HepG2 (cell line): ENCODE data around the gene AMIGO1. TPM values are rescaled to one million over a fixed set of nuclear protein-coding genes. Genes with fewer than 3 reads are reported as not detected.

ENCODE experiments used
- ASH2L ChIP-seq: fragments of 300-600, 200-600 bp; sonication (generic); IDR thresholded peaks from 2 replicates; pipeline ENCODE4 v1.7.0; 2017; ENCODE audit warnings: low read depth, mild to moderate bottlenecking, moderate library complexity, mixed read lengths, low read length; ENCODE audit not compliant: insufficient read length
- ATM ChIP-seq: fragments of 450-650 bp; IDR thresholded peaks from 2 replicates; pipeline ENCODE4 v1.7.1; 2017; ENCODE audit warnings: mild to moderate bottlenecking, borderline replicate concordance
- CAMTA2 ChIP-seq: sonication (generic); formaldehyde crosslinking; IDR thresholded peaks from 2 replicates; pipeline ENCODE4 v1.4.0; 2020; ENCODE audit warnings: mild to moderate bottlenecking, missing genetic modification reagents, borderline replicate concordance
- CBX2 ChIP-seq, 2 experiments: fragments of 200-600 bp in 1 of 2; sonication (generic); formaldehyde crosslinking in 1 of 2; IDR thresholded peaks; 2 replicates each; pipeline versions ENCODE4 v1.7.0 to v1.8.1; 2018 to 2022; ENCODE audit warnings: low read depth in 2 of 2, low read length in 1 of 2, mild to moderate bottlenecking in 1 of 2, missing genetic modification reagents in 1 of 2
- CREB3 ChIP-seq: sonication (generic); formaldehyde crosslinking; IDR thresholded peaks from 2 replicates; pipeline ENCODE4 v1.5.0; 2020; ENCODE audit warnings: missing genetic modification reagents
- HDAC2 ChIP-seq: sonication (generic); formaldehyde crosslinking; IDR thresholded peaks from 2 replicates; pipeline ENCODE4 v1.4.0; 2020; ENCODE audit warnings: missing genetic modification reagents
- KDM5A ChIP-seq: fragments of 200-600 bp; sonication (generic); IDR thresholded peaks from 2 replicates; pipeline ENCODE4 v1.7.0; 2018; ENCODE audit warnings: antibody characterized with exemption, mild to moderate bottlenecking, low read length, borderline replicate concordance
- MZF1 ChIP-seq: sonication (generic); formaldehyde crosslinking; IDR thresholded peaks from 2 replicates; pipeline ENCODE4 v1.8.1; 2023; ENCODE audit warnings: mild to moderate bottlenecking, missing genetic modification reagents, borderline replicate concordance
- NKX3-1 ChIP-seq: sonication (generic); formaldehyde crosslinking; IDR thresholded peaks from 2 replicates; pipeline ENCODE4 v1.5.0; 2020; ENCODE audit warnings: missing genetic modification reagents
- SCMH1 ChIP-seq: sonication (generic); formaldehyde crosslinking; IDR thresholded peaks from 2 replicates; pipeline ENCODE4 v1.9.0; 2021; ENCODE audit warnings: missing genetic modification reagents, mild to moderate bottlenecking, borderline replicate concordance
- TARDBP ChIP-seq: sonication (generic); formaldehyde crosslinking; IDR thresholded peaks from 2 replicates; pipeline ENCODE4 v1.8.0; 2022; ENCODE audit warnings: mild to moderate bottlenecking, missing genetic modification reagents
- TRIM24 ChIP-seq: sonication (generic); formaldehyde crosslinking; IDR thresholded peaks from 2 replicates; pipeline ENCODE4 v1.8.0; 2022; ENCODE audit warnings: mild to moderate bottlenecking, missing genetic modification reagents
- U2AF2 ChIP-seq: fragments of 200-400 bp; formaldehyde crosslinking; IDR thresholded peaks from 2 replicates; pipeline ENCODE4 v1.6.1; 2017; ENCODE audit warnings: low read depth, mild to moderate bottlenecking, low read length
- YEATS4 ChIP-seq: sonication (generic); formaldehyde crosslinking; IDR thresholded peaks from 2 replicates; pipeline ENCODE4 v1.4.0; 2020; ENCODE audit warnings: missing genetic modification reagents, borderline replicate concordance
- ZFP36L1 ChIP-seq: sonication (generic); formaldehyde crosslinking; IDR thresholded peaks from 2 replicates; pipeline ENCODE4 v1.8.0; 2022; ENCODE audit warnings: mild to moderate bottlenecking, missing genetic modification reagents, moderate library complexity
- ZNF510 ChIP-seq: sonication (generic); formaldehyde crosslinking; IDR thresholded peaks from 2 replicates; pipeline ENCODE4 v1.4.0; 2020; ENCODE audit warnings: low read depth, mild to moderate bottlenecking, missing genetic modification reagents
- ZNF563 ChIP-seq: sonication (generic); formaldehyde crosslinking; IDR thresholded peaks from 2 replicates; pipeline ENCODE4 v1.8.0; 2022; ENCODE audit warnings: mild to moderate bottlenecking, moderate library complexity, missing genetic modification reagents
- ZNF609 ChIP-seq: sonication (generic); formaldehyde crosslinking; IDR thresholded peaks from 2 replicates; pipeline ENCODE4 v1.4.0; 2020; ENCODE audit warnings: mild to moderate bottlenecking, missing genetic modification reagents, borderline replicate concordance
- ZNF619 ChIP-seq: sonication (generic); formaldehyde crosslinking; IDR thresholded peaks from 2 replicates; pipeline ENCODE4 v1.4.0; 2020; ENCODE audit warnings: mild to moderate bottlenecking, missing genetic modification reagents
- ZNF773 ChIP-seq: sonication (generic); formaldehyde crosslinking; IDR thresholded peaks from 2 replicates; pipeline ENCODE4 v1.4.0; 2020; ENCODE audit warnings: missing genetic modification reagents, borderline replicate concordance
- ZNF782 ChIP-seq: sonication (generic); formaldehyde crosslinking; IDR thresholded peaks from 2 replicates; pipeline ENCODE4 v1.4.0; 2020; ENCODE audit warnings: missing genetic modification reagents, mild to moderate bottlenecking, borderline replicate concordance
- polyA plus RNA-seq, 8 experiments: library from polyadenylated mRNA; depleted of rRNA in 3 of 8; stranded (reverse) in 7 of 8; unstranded in 1 of 8; fragments of >200 nt; fragmentation: Illumina TruSeq in 4 of 8; extraction: Trizol in 4 of 8; gene quantifications; 2 replicates each; pipeline versions ENCODE4 v1.2.1 to v1.2.3, GENCODE V29; 2011 to 2016; ENCODE audit warnings: low read depth in 4 of 8, missing spikeins in 1 of 8, mixed read lengths in 1 of 8; ENCODE audit not compliant: insufficient read depth in 1 of 8
- total RNA-seq, 5 experiments: library from RNA; depleted of rRNA; stranded (reverse); fragments of >200 nt; fragmentation: Illumina TruSeq; extraction: Trizol; gene quantifications; 2 replicates each; pipeline ENCODE4 v1.2.3, GENCODE V29; 2016; ENCODE audit warnings: low read depth in 1 of 5
- TF ChIP-seq, protein P1 (sequence below): sonication (generic); formaldehyde crosslinking; IDR thresholded peaks from 2 replicates; pipeline ENCODE4 v1.9.0; 2021; ENCODE audit warnings: missing genetic modification reagents, borderline replicate concordance

The AMIGO1 gene
- total and polyA plus RNA-seq, 2 of the 13 experiments (the other 11 are each of a cell fraction or from before 2014, with no cell fraction given), result 0.40 to 1.3 TPM

DNA sequence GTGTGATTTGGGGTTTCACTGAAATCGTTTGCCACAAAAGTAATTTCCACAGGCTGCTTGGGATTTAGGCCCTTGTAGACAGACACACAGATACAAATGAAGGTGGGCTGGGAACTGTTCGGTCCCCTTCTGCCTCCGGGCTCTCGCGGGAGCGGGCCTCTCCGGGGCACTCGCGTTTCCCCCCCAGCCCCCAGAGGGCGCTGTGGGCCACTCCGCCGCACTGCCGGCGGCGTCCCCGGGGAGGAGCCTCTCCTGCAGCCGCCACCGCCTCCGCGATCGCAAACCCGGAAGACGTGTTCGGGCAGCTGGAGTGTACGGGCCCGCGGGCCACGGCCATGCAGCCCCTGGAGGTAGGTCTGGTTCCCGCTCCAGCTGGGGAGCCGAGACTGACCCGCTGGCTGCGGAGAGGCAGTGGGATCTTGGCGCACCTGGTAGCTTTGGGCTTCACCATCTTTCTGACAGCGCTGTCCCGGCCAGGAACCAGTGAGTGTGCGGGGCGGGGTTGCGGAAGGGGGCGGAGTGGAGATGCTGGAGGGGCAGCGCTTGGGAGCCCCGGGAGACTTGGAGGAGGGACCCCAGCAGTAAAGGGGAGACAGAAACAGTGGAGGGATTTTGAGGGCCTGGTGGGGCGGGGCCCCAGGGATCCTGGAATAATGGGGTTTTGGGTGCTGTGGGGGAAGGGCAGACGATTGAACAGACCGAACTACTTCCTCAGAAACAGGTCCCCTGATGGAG lies 15.6 kb downstream of the AMIGO1 start, which contains the start of gene CYB561D1 (continued):
- TF ChIP-seq ZNF563 (peak; percentile 78; the same call in 1 of the 2 replicates), CBX2 (IDR thresholded peaks at IDR 0.05; ENCODE audit: low read depth, low read length) (no peak), CBX2 (CRISPR knock-in tag; IDR thresholded peaks at IDR 0.05; ENCODE audit: low read depth) (no peak), CREB3 (CRISPR knock-in tag) (no peak), CAMTA2 (CRISPR knock-in tag) (peak; percentile 40; the same call in 1 of the 2 replicates), ZNF782 (CRISPR knock-in tag) (no peak), ASH2L (peak; percentile 87), MZF1 (CRISPR knock-in tag) (no peak), SCMH1 (CRISPR knock-in tag) (no peak), TRIM24 (CRISPR knock-in tag) (no peak), ATM (no peak), HDAC2 (CRISPR knock-in tag) (peak; percentile 65; the same call in 1 of the 2 replicates), ZNF619 (peak; percentile 85), ZNF510 (CRISPR knock-in tag) (no peak), ZNF609 (CRISPR knock-in tag) (no peak), ZFP36L1 (CRISPR knock-in tag) (no peak), U2AF2 (no peak), ZNF773 (CRISPR knock-in tag) (peak; percentile 79; the same call in 1 of the 2 replicates), TARDBP (peak; percentile 87; the same call in 1 of the 2 replicates), YEATS4 (CRISPR knock-in tag) (peak; percentile 70; the same call in 1 of the 2 replicates), KDM5A (peak; percentile 77; the same call in 1 of the 2 replicates), NKX3-1 (CRISPR knock-in tag) (no peak)
- TF ChIP-seq, protein P1, sequence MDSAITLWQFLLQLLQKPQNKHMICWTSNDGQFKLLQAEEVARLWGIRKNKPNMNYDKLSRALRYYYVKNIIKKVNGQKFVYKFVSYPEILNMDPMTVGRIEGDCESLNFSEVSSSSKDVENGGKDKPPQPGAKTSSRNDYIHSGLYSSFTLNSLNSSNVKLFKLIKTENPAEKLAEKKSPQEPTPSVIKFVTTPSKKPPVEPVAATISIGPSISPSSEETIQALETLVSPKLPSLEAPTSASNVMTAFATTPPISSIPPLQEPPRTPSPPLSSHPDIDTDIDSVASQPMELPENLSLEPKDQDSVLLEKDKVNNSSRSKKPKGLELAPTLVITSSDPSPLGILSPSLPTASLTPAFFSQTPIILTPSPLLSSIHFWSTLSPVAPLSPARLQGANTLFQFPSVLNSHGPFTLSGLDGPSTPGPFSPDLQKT, result no peak
